HepG2 (cell line): ENCODE measurements around the gene TRAF3. TPM values are rescaled to one million over a fixed set of nuclear protein-coding genes. Genes with fewer than 3 reads are reported as not detected.

Experiments
- CC2D1A ChIP-seq: sonication (generic); formaldehyde crosslinking; IDR thresholded peaks from 2 replicates; pipeline ENCODE4 v1.8.1; 2023; ENCODE audit warnings: mild to moderate bottlenecking, missing genetic modification reagents
- GATA4 ChIP-seq: sonication (generic); IDR thresholded peaks from 2 replicates; pipeline ENCODE4 v1.6.1; 2016; ENCODE audit warnings: antibody characterized with exemption, low read depth, borderline replicate concordance
- HDAC1 ChIP-seq: sonication (generic); formaldehyde crosslinking; IDR thresholded peaks from 2 replicates; pipeline ENCODE4 v1.5.1; 2020; ENCODE audit warnings: mild to moderate bottlenecking, missing genetic modification reagents
- HNRNPL ChIP-seq: fragments of 200-400 bp; formaldehyde crosslinking; IDR thresholded peaks from 2 replicates; pipeline ENCODE4 v1.6.1; 2017; ENCODE audit warnings: mild to moderate bottlenecking, low read depth, low read length
- KLF15 ChIP-seq: sonication (generic); formaldehyde crosslinking; IDR thresholded peaks from 2 replicates; pipeline ENCODE4 v1.8.1; 2023; ENCODE audit warnings: borderline replicate concordance, mild to moderate bottlenecking, inconsistent platforms, missing genetic modification reagents, mixed read lengths
- LRRFIP1 ChIP-seq: sonication (generic); formaldehyde crosslinking; conservative IDR thresholded peaks from 2 replicates; pipeline ENCODE4 v1.4.0; 2020; ENCODE audit warnings: missing genetic modification reagents
- MIER3 ChIP-seq: IDR thresholded peaks from 2 replicates; pipeline ENCODE4 v1.6.1; 2016; ENCODE audit warnings: missing compliant biosample characterization, borderline replicate concordance
- MNT ChIP-seq: fragments of 450-650 bp; IDR thresholded peaks from 2 replicates; pipeline ENCODE4 v1.6.1; 2016
- NKX3-1 ChIP-seq: sonication (generic); formaldehyde crosslinking; IDR thresholded peaks from 2 replicates; pipeline ENCODE4 v1.5.0; 2020; ENCODE audit warnings: missing genetic modification reagents
- RFXAP ChIP-seq: sonication (generic); formaldehyde crosslinking; IDR thresholded peaks from 2 replicates; pipeline ENCODE4 v1.4.0; 2020; ENCODE audit warnings: missing genetic modification reagents, borderline replicate concordance
- TCF7L2 ChIP-seq: IDR thresholded peaks from 2 replicates; pipeline ENCODE4 v1.6.1; 2011; ENCODE audit warnings: mild to moderate bottlenecking, low read depth, low read length, moderate library complexity
- ZNF207 ChIP-seq: fragments of 450-650 bp; IDR thresholded peaks from 2 replicates; pipeline ENCODE4 v1.6.1; 2016; ENCODE audit warnings: antibody characterized with exemption, borderline replicate concordance
- ZNF24 ChIP-seq: fragments of 450-650 bp; IDR thresholded peaks from 2 replicates; pipeline ENCODE4 v1.6.1; 2017; ENCODE audit warnings: antibody characterized with exemption, mild to moderate bottlenecking
- ZNF331 ChIP-seq: sonication (generic); formaldehyde crosslinking; IDR thresholded peaks from 2 replicates; pipeline ENCODE4 v1.4.0; 2020; ENCODE audit warnings: missing genetic modification reagents
- ZNF430 ChIP-seq: sonication (generic); formaldehyde crosslinking; IDR thresholded peaks from 2 replicates; pipeline ENCODE4 v1.9.0; 2021; ENCODE audit warnings: mild to moderate bottlenecking, missing genetic modification reagents
- ZNF44 ChIP-seq: sonication (generic); formaldehyde crosslinking; IDR thresholded peaks from 2 replicates; pipeline ENCODE4 v1.5.1; 2020; ENCODE audit warnings: mild to moderate bottlenecking, missing genetic modification reagents
- ZNF569 ChIP-seq: sonication (generic); formaldehyde crosslinking; IDR thresholded peaks from 2 replicates; pipeline ENCODE4 v1.5.0; 2020; ENCODE audit warnings: mild to moderate bottlenecking, missing genetic modification reagents, moderate library complexity, borderline replicate concordance
- ZNF768 ChIP-seq: sonication (generic); formaldehyde crosslinking; IDR thresholded peaks from 2 replicates; pipeline ENCODE4 v1.4.0; 2020; ENCODE audit warnings: missing genetic modification reagents
- ZNF776 ChIP-seq: sonication (generic); formaldehyde crosslinking; IDR thresholded peaks from 2 replicates; pipeline ENCODE4 v1.4.0; 2020; ENCODE audit warnings: mild to moderate bottlenecking, missing genetic modification reagents
- ZNF790 ChIP-seq: sonication (generic); formaldehyde crosslinking; IDR thresholded peaks from 2 replicates; pipeline ENCODE4 v1.8.0; 2022; ENCODE audit warnings: missing genetic modification reagents, mild to moderate bottlenecking, borderline replicate concordance
- polyA plus RNA-seq, 8 experiments: library from polyadenylated mRNA; depleted of rRNA in 3 of 8; stranded (reverse) in 7 of 8; unstranded in 1 of 8; fragments of >200 nt; fragmentation: Illumina TruSeq in 4 of 8; extraction: Trizol in 4 of 8; gene quantifications; 2 replicates each; pipeline versions ENCODE4 v1.2.1 to v1.2.3, GENCODE V29; 2011 to 2016; ENCODE audit warnings: low read depth in 4 of 8, missing spikeins in 1 of 8, mixed read lengths in 1 of 8; ENCODE audit not compliant: insufficient read depth in 1 of 8
- total RNA-seq, 5 experiments: library from RNA; depleted of rRNA; stranded (reverse); fragments of >200 nt; fragmentation: Illumina TruSeq; extraction: Trizol; gene quantifications; 2 replicates each; pipeline ENCODE4 v1.2.3, GENCODE V29; 2016; ENCODE audit warnings: low read depth in 1 of 5
- TF ChIP-seq, protein P1 (sequence below): sonication (generic); formaldehyde crosslinking; IDR thresholded peaks from 2 replicates; pipeline ENCODE4 v1.9.0; 2021; ENCODE audit warnings: missing genetic modification reagents, mild to moderate bottlenecking, borderline replicate concordance
- TF ChIP-seq, protein P2 (sequence below): sonication (generic); formaldehyde crosslinking; IDR thresholded peaks from 2 replicates; pipeline ENCODE4 v1.4.0; 2020; ENCODE audit warnings: low read depth, missing genetic modification reagents

The TRAF3 gene
- total and polyA plus RNA-seq, 2 of the 13 experiments (the other 11 are each of a cell fraction or from before 2014, with no cell fraction given): 6.9 to 12.2 TPM

GRCh38 chr14:102922490-102923200 is 145.4 kb downstream of the TRAF3 start, which contains the start of gene AMN (continued):
- no peak for TF ChIP-seq MNT
- TF ChIP-seq MIER3 (CRISPR knock-in tag): 0 out of 2 replicates have a peak, but pooled peaks have one; percentile 55
- TF ChIP-seq RFXAP: no peak; the same call in 1 of the 2 replicates
- TF ChIP-seq GATA4: no peak; the same call in 1 of the 2 replicates
- TF ChIP-seq ZNF569 (CRISPR knock-in tag): no peak
- TF ChIP-seq ZNF768 (CRISPR knock-in tag): peak; percentile 73
- TF ChIP-seq ZNF24: no peak
- peak; percentile 85 for TF ChIP-seq ZNF430 (CRISPR knock-in tag)
- TF ChIP-seq HDAC1 (CRISPR knock-in tag): peak; percentile 92
- no peak; the same call in none of the 2 replicates for TF ChIP-seq ZNF776 (CRISPR knock-in tag)
- TF ChIP-seq KLF15 (CRISPR knock-in tag): peak; percentile 79; the same call in 1 of the 2 replicates
- no peak for TF ChIP-seq NKX3-1 (CRISPR knock-in tag)
- no peak for TF ChIP-seq ZNF44 (CRISPR knock-in tag)
- TF ChIP-seq ZNF207: no peak
- no peak for TF ChIP-seq ZNF790 (CRISPR knock-in tag)
- TF ChIP-seq HNRNPL: no peak; the same call in 1 of the 2 replicates
- peak; percentile 52; the same call in 1 of the 2 replicates for TF ChIP-seq ZNF331 (CRISPR knock-in tag)
- TF ChIP-seq, protein P1, sequence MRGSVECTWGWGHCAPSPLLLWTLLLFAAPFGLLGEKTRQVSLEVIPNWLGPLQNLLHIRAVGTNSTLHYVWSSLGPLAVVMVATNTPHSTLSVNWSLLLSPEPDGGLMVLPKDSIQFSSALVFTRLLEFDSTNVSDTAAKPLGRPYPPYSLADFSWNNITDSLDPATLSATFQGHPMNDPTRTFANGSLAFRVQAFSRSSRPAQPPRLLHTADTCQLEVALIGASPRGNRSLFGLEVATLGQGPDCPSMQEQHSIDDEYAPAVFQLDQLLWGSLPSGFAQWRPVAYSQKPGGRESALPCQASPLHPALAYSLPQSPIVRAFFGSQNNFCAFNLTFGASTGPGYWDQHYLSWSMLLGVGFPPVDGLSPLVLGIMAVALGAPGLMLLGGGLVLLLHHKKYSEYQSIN (CRISPR knock-in tag): no peak
- TF ChIP-seq CC2D1A (CRISPR knock-in tag): no peak
- TF ChIP-seq, protein P2, sequence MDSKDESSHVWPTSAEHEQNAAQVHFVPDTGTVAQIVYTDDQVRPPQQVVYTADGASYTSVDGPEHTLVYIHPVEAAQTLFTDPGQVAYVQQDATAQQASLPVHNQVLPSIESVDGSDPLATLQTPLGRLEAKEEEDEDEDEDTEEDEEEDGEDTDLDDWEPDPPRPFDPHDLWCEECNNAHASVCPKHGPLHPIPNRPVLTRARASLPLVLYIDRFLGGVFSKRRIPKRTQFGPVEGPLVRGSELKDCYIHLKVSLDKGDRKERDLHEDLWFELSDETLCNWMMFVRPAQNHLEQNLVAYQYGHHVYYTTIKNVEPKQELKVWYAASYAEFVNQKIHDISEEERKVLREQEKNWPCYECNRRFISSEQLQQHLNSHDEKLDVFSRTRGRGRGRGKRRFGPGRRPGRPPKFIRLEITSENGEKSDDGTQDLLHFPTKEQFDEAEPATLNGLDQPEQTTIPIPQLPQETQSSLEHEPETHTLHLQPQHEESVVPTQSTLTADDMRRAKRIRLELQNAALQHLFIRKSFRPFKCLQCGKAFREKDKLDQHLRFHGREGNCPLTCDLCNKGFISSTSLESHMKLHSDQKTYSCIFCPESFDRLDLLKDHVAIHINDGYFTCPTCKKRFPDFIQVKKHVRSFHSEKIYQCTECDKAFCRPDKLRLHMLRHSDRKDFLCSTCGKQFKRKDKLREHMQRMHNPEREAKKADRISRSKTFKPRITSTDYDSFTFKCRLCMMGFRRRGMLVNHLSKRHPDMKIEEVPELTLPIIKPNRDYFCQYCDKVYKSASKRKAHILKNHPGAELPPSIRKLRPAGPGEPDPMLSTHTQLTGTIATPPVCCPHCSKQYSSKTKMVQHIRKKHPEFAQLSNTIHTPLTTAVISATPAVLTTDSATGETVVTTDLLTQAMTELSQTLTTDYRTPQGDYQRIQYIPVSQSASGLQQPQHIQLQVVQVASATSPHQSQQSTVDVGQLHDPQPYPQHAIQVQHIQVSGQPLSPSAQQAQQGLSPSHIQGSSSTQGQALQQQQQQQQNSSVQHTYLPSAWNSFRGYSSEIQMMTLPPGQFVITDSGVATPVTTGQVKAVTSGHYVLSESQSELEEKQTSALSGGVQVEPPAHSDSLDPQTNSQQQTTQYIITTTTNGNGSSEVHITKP (CRISPR knock-in tag): no peak; the same call in 1 of the 2 replicates
- TF ChIP-seq LRRFIP1: no peak
- TF ChIP-seq TCF7L2: no peak
